T-helper 2 cell treated with Interferon-gamma antibody and Interleukin-4, amounts not matched to agents 5 μg/mL and 100 μg/mL, for 36 hours (primary cell): ENCODE data around the gene NBEAL1.
"Not testable (repeated sequence)": the region's sequence is repeated elsewhere in the genome, so short reads cannot be mapped to it uniquely, and the experiment has no call there.

Experiments
- DNase-seq: peaks from one replicate; pipeline ENCODE4 v3.0.0; 2021; ENCODE audit warnings: low spot score
- H3K27ac Mint-ChIP-seq: one replicate; pipeline ENCODE4 v1.8.0; 2021; ENCODE audit warnings: mild to moderate bottlenecking, mixed read lengths
- H3K27me3 Mint-ChIP-seq: one replicate; pipeline ENCODE4 v1.8.0; 2021; ENCODE audit warnings: low read depth, mixed read lengths
- H3K36me3 Mint-ChIP-seq: one replicate; pipeline ENCODE4 v1.8.0; 2021; ENCODE audit warnings: low read depth, mixed read lengths
- H3K4me1 Mint-ChIP-seq: one replicate; pipeline ENCODE4 v1.8.0; 2021; ENCODE audit warnings: low read depth, mixed read lengths
- H3K4me3 Mint-ChIP-seq: one replicate; pipeline ENCODE4 v1.8.0; 2022; ENCODE audit warnings: mild to moderate bottlenecking, moderate library complexity, mixed read lengths
- H3K9me3 Mint-ChIP-seq: one replicate; pipeline ENCODE4 v1.8.0; 2021; ENCODE audit warnings: mixed read lengths

NBEAL1 gene

GRCh38 chr2:203177361-203177760, 162.7 kb downstream of the NBEAL1 start:
- Mint-ChIP-seq H3K27me3 (no peaks in the 10 kb centered on the region), H3K4me1 (peaks cover 3% of the 10 kb centered on the region), H3K4me3 (no peak overlapping the region), H3K36me3 (peaks cover 2% of the 10 kb centered on the region), H3K27ac (no peak overlapping the region), H3K9me3 (no peaks in the 10 kb centered on the region)
- no peak for DNase-seq

- no peak overlapping the region for H3K27ac Mint-ChIP-seq
- H3K36me3 Mint-ChIP-seq = peaks cover 7% of the 10 kb centered on the region
- no peak overlapping the region for H3K4me3 Mint-ChIP-seq
- no peaks in the 10 kb centered on the region for H3K4me1 Mint-ChIP-seq
- H3K9me3 Mint-ChIP-seq = no peaks in the 10 kb centered on the region
- no peaks in the 10 kb centered on the region for H3K27me3 Mint-ChIP-seq
- DNase-seq = no peak
Observed at GRCh38 chr2:203185864-203186263, 171.2 kb downstream of the NBEAL1 start.

- H3K4me1 Mint-ChIP-seq, H3K9me3 Mint-ChIP-seq, DNase-seq, H3K27me3 Mint-ChIP-seq, H3K4me3 Mint-ChIP-seq, H3K27ac Mint-ChIP-seq: not testable (repeated sequence)
- H3K36me3 Mint-ChIP-seq = peaks cover 11% of the 10 kb centered on the region
Observed at GRCh38 chr2:203190547-203190946, 175.9 kb downstream of the NBEAL1 start.

- H3K36me3 Mint-ChIP-seq, H3K4me3 Mint-ChIP-seq, H3K4me1 Mint-ChIP-seq, DNase-seq, H3K9me3 Mint-ChIP-seq, H3K27me3 Mint-ChIP-seq, H3K27ac Mint-ChIP-seq: not testable (repeated sequence)
Observed at GRCh38 chr2:203191026-203191425, 176.4 kb downstream of the NBEAL1 start.

- peaks cover 9% of the 10 kb centered on the region for H3K36me3 Mint-ChIP-seq
- no peak for DNase-seq
- H3K27ac Mint-ChIP-seq = no peak overlapping the region
- H3K27me3 Mint-ChIP-seq = no peaks in the 10 kb centered on the region
- H3K4me1 Mint-ChIP-seq = no peaks in the 10 kb centered on the region
- H3K4me3 Mint-ChIP-seq = no peak overlapping the region
- H3K9me3 Mint-ChIP-seq = no peaks in the 10 kb centered on the region
Observed at GRCh38 chr2:203191961-203192360, 177.3 kb downstream of the NBEAL1 start.

GRCh38 chr2:203195331-203196036, 180.8 kb downstream of the NBEAL1 start:
- Mint-ChIP-seq H3K27ac (no peak overlapping the region), H3K9me3 (no peaks in the 10 kb centered on the region), H3K27me3 (no peaks in the 10 kb centered on the region), H3K4me1 (no peaks in the 10 kb centered on the region), H3K4me3 (no peak overlapping the region), H3K36me3 (peaks cover 10% of the 10 kb centered on the region)
- DNase-seq = no peak

GRCh38 chr2:203200866-203201265, 186.2 kb downstream of the NBEAL1 start:
- no peaks in the 10 kb centered on the region for H3K27me3 Mint-ChIP-seq
- H3K9me3 Mint-ChIP-seq = no peaks in the 10 kb centered on the region
- peaks cover 5% of the 10 kb centered on the region for H3K36me3 Mint-ChIP-seq
- no peak overlapping the region for H3K4me3 Mint-ChIP-seq
- no peaks in the 10 kb centered on the region for H3K4me1 Mint-ChIP-seq
- H3K27ac Mint-ChIP-seq = no peak overlapping the region
- DNase-seq = no peak

GRCh38 chr2:203201426-203201825, 186.8 kb downstream of the NBEAL1 start:
- no peaks in the 10 kb centered on the region for H3K9me3 Mint-ChIP-seq
- DNase-seq = no peak
- H3K36me3 Mint-ChIP-seq = peaks cover 5% of the 10 kb centered on the region
- H3K27me3 Mint-ChIP-seq = no peaks in the 10 kb centered on the region
- H3K4me1 Mint-ChIP-seq = no peaks in the 10 kb centered on the region
- no peak overlapping the region for H3K27ac Mint-ChIP-seq
- no peak overlapping the region for H3K4me3 Mint-ChIP-seq

GRCh38 chr2:203209538-203209937, 194.9 kb downstream of the NBEAL1 start:
- no peak overlapping the region for H3K4me3 Mint-ChIP-seq
- H3K27me3 Mint-ChIP-seq = no peaks in the 10 kb centered on the region
- H3K27ac Mint-ChIP-seq = no peak overlapping the region

GRCh38 chr2:203225423-203226039, 210.9 kb downstream of the NBEAL1 start:
- Mint-ChIP-seq H3K4me1 (no peaks in the 10 kb centered on the region), H3K27me3 (no peaks in the 10 kb centered on the region)
- no peak for DNase-seq

More at GRCh38 chr2:203209538-203209937, 194.9 kb downstream of the NBEAL1 start:
- peaks cover 2% of the 10 kb centered on the region for H3K4me1 Mint-ChIP-seq
- no peaks in the 10 kb centered on the region for H3K36me3 Mint-ChIP-seq
- H3K9me3 Mint-ChIP-seq = no peaks in the 10 kb centered on the region
- DNase-seq = no peak

GRCh38 chr2:203229674-203230073, 215.0 kb downstream of the NBEAL1 start:
- H3K9me3 Mint-ChIP-seq, H3K27me3 Mint-ChIP-seq, H3K27ac Mint-ChIP-seq, H3K36me3 Mint-ChIP-seq, DNase-seq, H3K4me3 Mint-ChIP-seq, H3K4me1 Mint-ChIP-seq: not testable (repeated sequence)

More at GRCh38 chr2:203225423-203226039, 210.9 kb downstream of the NBEAL1 start:
- Mint-ChIP-seq H3K4me3 (no peak overlapping the region), H3K9me3 (no peaks in the 10 kb centered on the region), H3K36me3 (no peaks in the 10 kb centered on the region), H3K27ac (no peak overlapping the region)

- H3K36me3 Mint-ChIP-seq = peaks cover 18% of the 10 kb centered on the region
- no peaks in the 10 kb centered on the region for H3K9me3 Mint-ChIP-seq
- DNase-seq = no peak
- H3K27me3 Mint-ChIP-seq = no peaks in the 10 kb centered on the region
- peak overlapping the region; percentile 56 for H3K27ac Mint-ChIP-seq
- H3K4me3 Mint-ChIP-seq = peak overlapping the region; percentile 96
- H3K4me1 Mint-ChIP-seq = peaks cover 16% of the 10 kb centered on the region
Observed at GRCh38 chr2:203237346-203238238, 222.9 kb downstream of the NBEAL1 start.

GRCh38 chr2:203238292-203238703, 223.6 kb downstream of the NBEAL1 start:
- Mint-ChIP-seq H3K27me3 (no peaks in the 10 kb centered on the region), H3K27ac (peak overlapping the region; percentile 100), H3K4me1 (peaks cover 19% of the 10 kb centered on the region), H3K36me3 (peaks cover 23% of the 10 kb centered on the region), H3K9me3 (no peaks in the 10 kb centered on the region), H3K4me3 (peak overlapping the region; percentile 96)
- DNase-seq = no peak
